Naive thymus-derived CD8-positive, alpha-beta T cell (primary cell): ENCODE results near the gene NPAS3. TPM values are rescaled to one million over a fixed set of nuclear protein-coding genes. Genes with fewer than 3 reads are reported as not detected.

Experiments used
- ATAC-seq, 2 donors: fragments of 150-1000 bp; cut with Tn5 transposase in 1 of 2; sonication (Bioruptor Pico), chemical (Tn5 transposase) in 1 of 2; 1 replicate in 1 of 2; 2 replicates in 1 of 2; pipeline ENCODE4 v1.10.0; 2021; ENCODE audit warnings: mild to moderate bottlenecking in 2 of 2, moderate library complexity in 2 of 2
- POLR2A ChIA-PET: fragments of 350-600 bp; sonication (Branson Sonifier 250); formaldehyde crosslinking; loops from one replicate; lab custom pipeline; 2021; ENCODE audit warnings: antibody characterized with exemption; lab: Charles Lee
- DNase-seq, 10 donors: peaks; one replicate each; pipeline versions ENCODE4 v3.0.0 to v3.0.0-alpha.2; 2020 to 2022
- H3K27ac Mint-ChIP-seq, 10 donors: one replicate each; pipeline ENCODE4 v1.8.0; 2020 to 2022; ENCODE audit warnings: mild to moderate bottlenecking in 10 of 10, mixed read lengths in 10 of 10, moderate library complexity in 4 of 10, inconsistent platforms in 1 of 10
- H3K27me3 Mint-ChIP-seq, 5 donors: one replicate each; pipeline ENCODE4 v1.8.0; 2021 to 2022; ENCODE audit warnings: mixed read lengths in 5 of 5
- H3K36me3 Mint-ChIP-seq, 3 donors: one replicate each; pipeline ENCODE4 v1.8.0; 2020 to 2022; ENCODE audit warnings: mixed read lengths in 3 of 3, mild to moderate bottlenecking in 2 of 3, inconsistent platforms in 1 of 3
- H3K4me1 Mint-ChIP-seq, 4 donors: one replicate each; pipeline ENCODE4 v1.8.0; 2021 to 2022; ENCODE audit warnings: mixed read lengths in 4 of 4
- H3K4me3 Mint-ChIP-seq, 10 donors: one replicate each; pipeline ENCODE4 v1.8.0; 2020 to 2022; ENCODE audit warnings: mild to moderate bottlenecking in 10 of 10, mixed read lengths in 10 of 10, moderate library complexity in 6 of 10, inconsistent platforms in 1 of 10
- H3K9me3 Mint-ChIP-seq, 9 donors: one replicate each; pipeline ENCODE4 v1.8.0; 2020 to 2022; ENCODE audit warnings: mixed read lengths in 9 of 9, mild to moderate bottlenecking in 3 of 9, inconsistent platforms in 1 of 9, moderate library complexity in 1 of 9
- polyA plus RNA-seq, 3 donors: library from polyadenylated mRNA; unstranded; fragments of 300-500 nt; fragmentation: Illumina TruSeq; gene quantifications; one replicate each; pipeline ENCODE4 v1.2.3, GENCODE V29; 2021
- total RNA-seq, 8 experiments: library from RNA in 2 of 8; stranded (reverse) in 2 of 8; gene quantifications; one replicate each; pipeline ENCODE4 v1.2.3 and lab custom pipeline; 2021 to 2026

NPAS3 gene
- total and polyA plus RNA-seq, 5 experiments from 2014 or later, result not detected

DNA sequence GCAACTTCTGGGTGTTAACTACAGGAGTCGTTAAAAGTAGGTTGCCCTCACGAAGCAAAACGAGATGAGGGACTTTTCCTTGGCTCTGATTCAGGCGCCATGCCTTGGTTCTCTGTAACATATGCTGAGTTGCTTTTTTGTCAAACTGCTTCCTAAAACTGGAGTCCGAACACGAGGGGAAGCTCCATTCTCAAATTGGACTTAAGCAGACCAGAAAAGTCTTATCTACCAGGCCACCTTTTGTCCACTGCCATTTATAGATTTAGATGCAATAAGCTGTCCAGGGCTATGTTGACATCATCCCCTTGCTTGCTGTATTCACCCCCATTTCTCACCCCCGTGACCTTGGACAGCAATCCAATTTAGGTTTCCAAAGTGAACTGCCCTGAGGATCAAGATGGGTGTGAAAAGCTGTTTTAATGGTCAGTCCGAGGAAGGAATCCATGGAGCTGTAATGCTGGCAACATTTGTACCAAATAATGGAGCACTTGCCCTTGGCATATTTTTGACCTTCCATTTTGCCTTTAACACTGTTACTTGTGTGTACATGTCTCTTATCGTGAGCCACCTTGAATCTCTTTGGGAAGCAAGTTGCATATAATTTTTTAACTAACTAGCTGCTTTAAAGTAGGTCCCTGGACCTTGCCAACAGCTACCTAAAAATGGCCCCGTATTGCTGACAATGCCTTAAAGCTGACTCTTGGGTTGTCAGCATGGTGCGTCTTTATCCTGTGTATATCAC is 714.1 kb downstream of the NPAS3 start:
- ATAC-seq (no peak), DNase-seq (no peak)
- no peak overlapping the region for H3K4me3 Mint-ChIP-seq
- H3K9me3 Mint-ChIP-seq, result peaks cover 0 to 3% (median 0%) of the 10 kb centered on the region in 9 donors
- no peaks in the 10 kb centered on the region for H3K36me3 Mint-ChIP-seq
- peaks cover 0 to 2% (median 0%) of the 10 kb centered on the region in 4 donors for H3K4me1 Mint-ChIP-seq
- H3K27me3 Mint-ChIP-seq, result peaks cover 0 to 2% (median 0%) of the 10 kb centered on the region in 5 donors
- no peak overlapping the region for H3K27ac Mint-ChIP-seq
- POLR2A ChIA-PET, result no interaction called here

- DNase-seq (no peak), ATAC-seq (no peak)
- Mint-ChIP-seq H3K9me3 (peaks cover 0 to 3% (median 0%) of the 10 kb centered on the region in 9 donors), H3K36me3 (no peaks in the 10 kb centered on the region), H3K4me3 (no peak overlapping the region), H3K4me1 (peaks cover 0 to 2% (median 0%) of the 10 kb centered on the region in 4 donors), H3K27me3 (peaks cover 0 to 1% (median 0%) of the 10 kb centered on the region in 5 donors), H3K27ac (no peak overlapping the region)
- POLR2A ChIA-PET, result no interaction called here
Observed at GRCh38 chr14:33653308-33653695, 714.6 kb downstream of the NPAS3 start.

- POLR2A ChIA-PET, result no interaction called here
- Mint-ChIP-seq H3K4me1 (peaks cover 0 to 2% (median 0%) of the 10 kb centered on the region in 4 donors), H3K9me3 (peaks cover 0 to 4% (median 0%) of the 10 kb centered on the region in 9 donors), H3K27me3 (peaks cover 0 to 3% (median 0%) of the 10 kb centered on the region in 5 donors), H3K4me3 (no peak overlapping the region), H3K36me3 (no peaks in the 10 kb centered on the region), H3K27ac (no peak overlapping the region)
- ATAC-seq (no peak), DNase-seq (no peak)
Observed at GRCh38 chr14:33655421-33655820, 716.7 kb downstream of the NPAS3 start.

GRCh38 chr14:33657476-33657875 is 718.8 kb downstream of the NPAS3 start:
- DNase-seq (no peak), ATAC-seq (no peak)
- Mint-ChIP-seq H3K27me3 (peaks cover 0 to 4% (median 0%) of the 10 kb centered on the region in 5 donors), H3K4me3 (no peak overlapping the region), H3K27ac (no peak overlapping the region), H3K36me3 (no peaks in the 10 kb centered on the region), H3K4me1 (no peaks in the 10 kb centered on the region), H3K9me3 (peaks cover 0 to 7% (median 0%) of the 10 kb centered on the region in 9 donors)
- POLR2A ChIA-PET, result no interaction called here

GRCh38 chr14:33660248-33660647 is 721.6 kb downstream of the NPAS3 start:
- H3K27me3 Mint-ChIP-seq, result peaks cover 0 to 4% (median 0%) of the 10 kb centered on the region in 5 donors
- no peaks in the 10 kb centered on the region for H3K36me3 Mint-ChIP-seq
- H3K9me3 Mint-ChIP-seq, result peaks cover 0 to 12% (median 2%) of the 10 kb centered on the region in 9 donors
- H3K4me3 Mint-ChIP-seq, result no peak overlapping the region
- ATAC-seq, result no peak
- POLR2A ChIA-PET, result no interaction called here
- no peak for DNase-seq
- no peaks in the 10 kb centered on the region for H3K4me1 Mint-ChIP-seq
- no peak overlapping the region for H3K27ac Mint-ChIP-seq

DNA sequence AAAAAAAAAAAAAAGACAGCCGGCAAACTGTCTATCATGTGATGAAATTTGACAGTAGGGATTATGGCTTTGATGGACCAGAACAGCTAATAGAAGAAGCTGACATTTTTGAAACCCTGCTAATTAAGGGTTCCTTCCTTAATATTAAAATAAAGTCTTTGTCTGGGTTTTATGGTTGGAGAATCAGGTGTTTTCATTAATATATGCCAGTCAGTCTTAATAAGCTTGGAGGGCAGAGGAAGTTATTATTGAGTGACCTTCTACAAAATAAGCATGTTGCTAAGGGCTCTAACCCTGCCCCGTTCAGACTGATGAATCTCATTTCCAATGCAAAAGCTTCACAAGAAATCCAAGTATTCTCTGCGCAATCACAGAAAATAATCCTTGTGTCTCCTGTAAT is 722.4 kb downstream of the NPAS3 start:
- DNase-seq (no peak), ATAC-seq (no peak)
- Mint-ChIP-seq H3K4me3 (no peak overlapping the region), H3K9me3 (peaks cover 0 to 12% (median 2%) of the 10 kb centered on the region in 9 donors), H3K27me3 (peaks cover 0 to 4% (median 0%) of the 10 kb centered on the region in 5 donors), H3K36me3 (no peaks in the 10 kb centered on the region), H3K27ac (no peak overlapping the region), H3K4me1 (no peaks in the 10 kb centered on the region)
- POLR2A ChIA-PET, result no interaction called here

- no peaks in the 10 kb centered on the region for H3K36me3 Mint-ChIP-seq
- H3K4me1 Mint-ChIP-seq, result no peaks in the 10 kb centered on the region
- no peak overlapping the region for H3K27ac Mint-ChIP-seq
- peaks cover 0 to 12% (median 0%) of the 10 kb centered on the region in 9 donors for H3K9me3 Mint-ChIP-seq
- POLR2A ChIA-PET, result no interaction called here
- DNase-seq, result no peak
- peaks cover 0 to 3% (median 0%) of the 10 kb centered on the region in 5 donors for H3K27me3 Mint-ChIP-seq
- no peak for ATAC-seq
- H3K4me3 Mint-ChIP-seq, result no peak overlapping the region
Observed at GRCh38 chr14:33668066-33668465, 729.4 kb downstream of the NPAS3 start.

- Mint-ChIP-seq H3K9me3 (peaks cover 0 to 4% (median 0%) of the 10 kb centered on the region in 9 donors), H3K4me3 (no peak overlapping the region), H3K27ac (no peak overlapping the region), H3K36me3 (no peaks in the 10 kb centered on the region), H3K4me1 (no peaks in the 10 kb centered on the region), H3K27me3 (peaks cover 0 to 3% (median 0%) of the 10 kb centered on the region in 5 donors)
- POLR2A ChIA-PET, result no interaction called here
- DNase-seq (no peak), ATAC-seq (no peak)
Observed at GRCh38 chr14:33669111-33669510, 730.4 kb downstream of the NPAS3 start.

GRCh38 chr14:33670235-33670634 is 731.6 kb downstream of the NPAS3 start:
- Mint-ChIP-seq H3K9me3 (peaks cover 0 to 4% (median 0%) of the 10 kb centered on the region in 9 donors), H3K4me3 (no peak overlapping the region), H3K4me1 (no peaks in the 10 kb centered on the region), H3K36me3 (no peaks in the 10 kb centered on the region), H3K27ac (no peak overlapping the region), H3K27me3 (peaks cover 0 to 9% (median 3%) of the 10 kb centered on the region in 5 donors)
- ATAC-seq (no peak), DNase-seq (no peak)
- POLR2A ChIA-PET, result no interaction called here

- DNase-seq (no peak), ATAC-seq (no peak)
- POLR2A ChIA-PET, result no interaction called here
- Mint-ChIP-seq H3K4me3 (no peak overlapping the region), H3K27me3 (peaks cover 0 to 9% (median 3%) of the 10 kb centered on the region in 5 donors), H3K4me1 (no peaks in the 10 kb centered on the region), H3K36me3 (no peaks in the 10 kb centered on the region), H3K9me3 (peaks cover 0 to 4% (median 0%) of the 10 kb centered on the region in 9 donors), H3K27ac (no peak overlapping the region)
Observed at GRCh38 chr14:33671556-33671955, 732.9 kb downstream of the NPAS3 start.

GRCh38 chr14:33674927-33675326 is 736.2 kb downstream of the NPAS3 start:
- no peak overlapping the region for H3K4me3 Mint-ChIP-seq
- POLR2A ChIA-PET, result no interaction called here
- H3K9me3 Mint-ChIP-seq, result peaks cover 0 to 4% (median 0%) of the 10 kb centered on the region in 9 donors
- no peak overlapping the region for H3K27ac Mint-ChIP-seq
- H3K4me1 Mint-ChIP-seq, result no peaks in the 10 kb centered on the region
- DNase-seq, result no peak
- peaks cover 2 to 9% (median 3%) of the 10 kb centered on the region in 5 donors for H3K27me3 Mint-ChIP-seq
- no peak for ATAC-seq
- no peaks in the 10 kb centered on the region for H3K36me3 Mint-ChIP-seq

DNA sequence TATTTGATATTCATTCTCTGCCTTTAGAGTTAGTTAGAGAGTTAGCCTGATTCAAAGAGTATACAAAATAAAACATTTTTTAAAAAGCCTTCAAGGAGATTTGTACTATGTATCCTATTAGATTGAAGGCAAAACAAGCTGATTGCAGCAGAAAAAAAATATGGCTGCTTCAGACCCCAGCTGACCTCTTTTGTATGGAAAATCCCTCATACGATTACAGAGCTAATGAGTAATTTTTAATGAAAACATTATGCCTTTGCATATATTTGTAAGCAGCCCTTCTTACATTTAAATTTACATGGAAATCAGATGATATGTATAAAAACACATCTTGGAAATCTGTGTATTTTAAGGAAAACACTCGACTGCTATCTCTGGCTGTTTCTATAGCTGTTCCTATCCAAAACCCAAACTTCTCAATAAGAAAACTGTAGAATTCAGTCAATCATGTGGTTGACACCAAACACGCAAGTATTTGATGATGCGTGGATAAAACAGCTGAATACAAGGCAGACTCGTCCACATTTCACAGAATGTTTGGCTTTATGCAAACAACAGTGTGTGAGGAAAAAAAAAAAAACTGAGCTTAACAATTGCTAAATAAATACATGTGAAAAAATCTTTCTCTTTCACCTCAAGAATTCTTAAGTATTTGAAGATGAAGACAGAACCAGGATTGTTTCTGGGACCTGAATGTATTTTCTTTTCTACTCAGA is 736.9 kb downstream of the NPAS3 start:
- peaks cover 3 to 9% (median 4%) of the 10 kb centered on the region in 5 donors for H3K27me3 Mint-ChIP-seq

GRCh38 chr14:33676135-33676566 is 737.5 kb downstream of the NPAS3 start:
- DNase-seq, result no peak
- POLR2A ChIA-PET, result no interaction called here
- Mint-ChIP-seq H3K27ac (no peak overlapping the region), H3K4me1 (no peaks in the 10 kb centered on the region), H3K4me3 (no peak overlapping the region), H3K9me3 (peaks cover 0 to 4% (median 0%) of the 10 kb centered on the region in 9 donors), H3K36me3 (no peaks in the 10 kb centered on the region), H3K27me3 (peaks cover 3 to 9% (median 4%) of the 10 kb centered on the region in 5 donors)
- no peak for ATAC-seq

More for the DNA sequence above, 736.9 kb downstream of the NPAS3 start:
- POLR2A ChIA-PET, result no interaction called here
- Mint-ChIP-seq H3K36me3 (no peaks in the 10 kb centered on the region), H3K27ac (no peak overlapping the region), H3K4me3 (no peak overlapping the region), H3K9me3 (peaks cover 0 to 4% (median 0%) of the 10 kb centered on the region in 9 donors), H3K4me1 (no peaks in the 10 kb centered on the region)
- no peak for ATAC-seq
- DNase-seq, result no peak
